ENCODE measurements around the gene WASF1.

GRCh38 chr6:110181131-110182030 is 1.9 kb upstream of the WASF1 start:
- TF ChIP-seq GATA3 (IDR thresholded peaks at IDR 0.05; ENCODE audit: borderline replicate concordance) (no peak), POLR2A (IDR thresholded peaks at IDR 0.05; ENCODE audit: low read length) (no peak), CEBPB (IDR thresholded peaks at IDR 0.05) (no peak), CTCF (IDR thresholded peaks at IDR 0.05) (no peak), MAX (IDR thresholded peaks at IDR 0.05) (no peak)

All from A549 (cell line).